Limb (tissue), 2 donors: ENCODE results near the gene SHF.

Experiments used
- DNase-seq, 2 donors: peaks; one replicate each; pipeline ENCODE4 v3.0.0-alpha.2; 2016; ENCODE audit errors: extremely low spot score in 2 of 2

The SHF gene

GRCh38 chr15:45128971-45129639, 58.7 kb downstream of the SHF start:
- DNase-seq = no peak

GRCh38 chr15:45126535-45127158, 61.1 kb downstream of the SHF start:
- no peak for DNase-seq

DNA sequence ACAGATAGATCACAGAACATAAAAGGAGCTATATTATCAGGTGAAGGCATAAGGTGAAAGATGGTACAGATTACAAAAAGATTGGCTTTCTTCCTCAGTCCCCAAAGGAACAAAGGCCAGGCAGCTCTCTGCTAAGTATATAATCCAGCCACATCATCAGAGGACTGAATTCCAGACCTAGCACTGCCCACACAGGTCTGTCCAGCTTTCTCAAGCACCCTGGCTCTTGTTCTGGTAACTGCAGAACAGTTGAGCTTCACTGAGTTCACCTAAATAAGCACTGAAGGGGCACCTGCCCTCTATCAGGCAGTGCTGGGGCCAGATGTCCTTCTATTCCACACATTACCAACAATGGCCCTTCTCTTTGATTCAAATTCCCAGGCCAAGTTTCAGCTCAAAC, 64.4 kb downstream of the SHF start:
- no peak for DNase-seq

DNA sequence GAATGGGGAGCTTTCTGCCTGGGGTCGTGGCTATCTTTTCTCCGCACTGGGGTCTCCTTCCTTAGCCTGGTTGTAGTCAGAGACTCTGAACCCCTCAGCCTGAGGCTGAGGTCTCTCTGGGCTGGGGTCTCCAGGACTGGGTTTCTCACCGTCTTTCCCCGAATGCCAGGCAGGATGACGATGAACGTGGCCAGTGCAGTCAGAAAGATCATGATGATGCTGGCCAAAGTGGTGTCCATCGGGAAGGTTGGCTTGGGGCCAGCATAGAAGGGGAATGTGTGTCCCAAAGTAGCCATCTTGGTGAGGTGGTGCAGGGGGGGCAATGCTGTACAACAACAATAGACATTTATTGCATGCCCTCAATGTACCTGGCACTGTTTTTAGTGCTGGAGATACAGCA, 65.0 kb downstream of the SHF start:
- DNase-seq = no peak

- DNase-seq = no peak
Measured at GRCh38 chr15:45121706-45122417, 65.9 kb downstream of the SHF start.

DNA sequence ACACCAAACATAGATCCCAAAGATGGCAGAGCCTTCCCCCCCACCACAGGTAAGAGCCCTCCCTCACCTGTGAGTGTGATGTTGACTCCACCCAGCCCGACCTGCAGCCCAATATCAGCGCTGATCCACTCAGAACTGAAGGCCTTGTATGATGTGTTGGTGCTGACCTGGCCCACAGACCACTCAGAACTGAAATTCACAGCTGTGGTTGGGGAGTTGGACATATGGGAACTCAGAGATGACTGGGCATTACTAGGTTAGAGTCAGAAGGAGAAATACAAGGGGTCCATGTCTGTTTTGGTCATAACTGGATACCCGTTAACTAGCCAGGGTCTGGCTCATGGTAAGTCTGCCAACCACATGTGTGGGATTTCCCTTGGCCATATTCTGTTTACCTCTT, 66.7 kb downstream of the SHF start:
- no peak for DNase-seq

GRCh38 chr15:45120081-45120972, 67.4 kb downstream of the SHF start:
- no peak for DNase-seq

GRCh38 chr15:45118996-45119395, 68.8 kb downstream of the SHF start:
- no peak for DNase-seq

- peak; percentile 91 to 92 for DNase-seq
Measured at GRCh38 chr15:45118131-45118588, 69.6 kb downstream of the SHF start.

- no peak for DNase-seq
Measured at GRCh38 chr15:45117308-45118130, 70.2 kb downstream of the SHF start.
